GM23338 (cell line): ENCODE results near the gene SMIM9. TPM values are rescaled to one million over a fixed set of nuclear protein-coding genes. Genes with fewer than 3 reads are reported as not detected.

Source experiments
- ATAC-seq: fragments of 200-7000 bp; cut with Tn5 transposase; 3 replicates; pipeline ENCODE4 v1.9.1; 2020
- DNase-seq: peaks from one replicate; pipeline ENCODE4 v3.0.0-alpha.2; 2015; ENCODE audit warnings: low spot score
- H2AFZ ChIP-seq: fragments of 200-600 bp; sonication (generic); 2 replicates; pipeline ENCODE4 v1.8.0; 2016; ENCODE audit warnings: antibody characterized with exemption, mild to moderate bottlenecking, moderate library complexity
- H3F3A ChIP-seq: fragments of 200-600 bp; sonication (generic); replicated peaks from 2 replicates; pipeline ENCODE4 v1.8.0; 2017; ENCODE audit warnings: antibody characterized with exemption, mixed run types, low read depth
- H3K27ac ChIP-seq: fragments of 200-600 bp; sonication (generic); 2 replicates; pipeline ENCODE4 v1.6.1; 2016; ENCODE audit warnings: low read depth
- H3K27me3 ChIP-seq: fragments of 200-600 bp; sonication (generic); 2 replicates; pipeline ENCODE4 v1.8.0; 2016; ENCODE audit warnings: mild to moderate bottlenecking, mixed run types, moderate library complexity; ENCODE audit not compliant: insufficient read depth
- H3K36me3 ChIP-seq: fragments of 200-600 bp; sonication (generic); 2 replicates; pipeline ENCODE4 v1.8.0; 2016; ENCODE audit warnings: mild to moderate bottlenecking; ENCODE audit not compliant: insufficient read depth
- H3K4me1 ChIP-seq: fragments of 200-600 bp; sonication (generic); 2 replicates; pipeline ENCODE4 v1.8.0; 2016; ENCODE audit warnings: mild to moderate bottlenecking, moderate library complexity; ENCODE audit not compliant: insufficient read depth
- H3K4me2 ChIP-seq: fragments of 200-600 bp; sonication (generic); 2 replicates; pipeline ENCODE4 v1.7.1; 2017; ENCODE audit warnings: mixed run types
- H3K4me3 ChIP-seq: fragments of 200-600 bp; sonication (generic); 2 replicates; pipeline ENCODE4 v1.6.1; 2016; ENCODE audit warnings: mixed run types
- H3K79me2 ChIP-seq: fragments of 200-600 bp; sonication (generic); replicated peaks from 2 replicates; pipeline ENCODE4 v1.8.0; 2017; ENCODE audit warnings: mild to moderate bottlenecking; ENCODE audit not compliant: insufficient read depth
- H3K9me2 ChIP-seq: fragments of 200-600 bp; sonication (generic); 2 replicates; pipeline ENCODE4 v1.8.0; 2017; ENCODE audit not compliant: insufficient read depth
- H4K20me1 ChIP-seq: fragments of 200-600 bp; sonication (generic); replicated peaks from 2 replicates; pipeline ENCODE4 v1.8.0; 2017; ENCODE audit warnings: mild to moderate bottlenecking; ENCODE audit not compliant: insufficient read depth
- H3K27ac Mint-ChIP-seq: 2 replicates; pipeline ENCODE4 v1.8.0; 2020; ENCODE audit warnings: inconsistent platforms, mild to moderate bottlenecking, moderate library complexity, mixed read lengths
- H3K27me3 Mint-ChIP-seq: 3 replicates; pipeline ENCODE4 v1.8.0; 2022; ENCODE audit warnings: low read depth, mild to moderate bottlenecking, moderate library complexity, mixed read lengths, inconsistent platforms; ENCODE audit not compliant: insufficient read depth, poor library complexity
- H3K36me3 Mint-ChIP-seq: 3 replicates; pipeline ENCODE4 v1.8.0; 2021; ENCODE audit warnings: low read depth, mild to moderate bottlenecking, inconsistent platforms, moderate library complexity, mixed read lengths
- H3K4me1 Mint-ChIP-seq: 3 replicates; pipeline ENCODE4 v1.8.0; 2020; ENCODE audit warnings: mild to moderate bottlenecking, inconsistent platforms, mixed read lengths
- H3K4me3 Mint-ChIP-seq: 3 replicates; pipeline ENCODE4 v1.8.0; 2021; ENCODE audit warnings: moderate library complexity, mild to moderate bottlenecking, inconsistent platforms, mixed read lengths
- H3K9me3 Mint-ChIP-seq: 3 replicates; pipeline ENCODE4 v1.8.0; 2020; ENCODE audit warnings: moderate library complexity, mild to moderate bottlenecking, inconsistent platforms, mixed read lengths
- ETS1 ChIP-seq: IDR thresholded peaks from 2 replicates; pipeline ENCODE4 v1.6.1; 2016; ENCODE audit warnings: antibody characterized with exemption
- NANOG ChIP-seq: IDR thresholded peaks from 2 replicates; pipeline ENCODE4 v1.6.1; 2016; ENCODE audit warnings: antibody characterized with exemption, borderline replicate concordance
- STAT1 ChIP-seq: IDR thresholded peaks from one replicate; pipeline ENCODE4 v1.6.1; 2016; ENCODE audit warnings: antibody characterized with exemption; ENCODE audit not compliant: unreplicated experiment
- ZNF114 ChIP-seq: fragments of 250-450 bp; sonication (Bioruptor Pico); IDR thresholded peaks from 2 replicates; pipeline ENCODE4 v1.5.0; 2020; ENCODE audit warnings: mild to moderate bottlenecking, moderate library complexity
- ZNF331 ChIP-seq: fragments of 250-450 bp; sonication (Bioruptor Pico); IDR thresholded peaks from 2 replicates; pipeline ENCODE4 v1.5.0; 2020; ENCODE audit warnings: low read depth, mild to moderate bottlenecking, moderate library complexity
- polyA plus RNA-seq: library from polyadenylated mRNA; unstranded; fragments of >200 nt; fragmentation: Nextera tagmentation; extraction: Ambion mirVana; gene quantifications from 2 replicates; pipeline ENCODE4 v1.2.1, GENCODE V29; 2016
- total RNA-seq: library from RNA; depleted of rRNA; stranded (reverse); fragments of >200 nt; shearing (Covaris generic); gene quantifications from 2 replicates; pipeline ENCODE4 v1.2.3, GENCODE V29; 2014
- TF ChIP-seq, protein P1 (sequence below): fragments of 250-450 bp; sonication (Bioruptor Pico); IDR thresholded peaks from 2 replicates; pipeline ENCODE4 v1.5.0; 2020; ENCODE audit warnings: mild to moderate bottlenecking, moderate library complexity
- TF ChIP-seq, protein P2 (sequence below), 2 experiments: fragments of 200-600 bp in 1 of 2; sonication (generic) in 1 of 2; conservative IDR thresholded peaks; 2 replicates each; pipeline versions ENCODE4 v1.5.1 to v1.6.1; 2016 to 2017; ENCODE audit warnings: antibody characterized with exemption in 2 of 2, low read depth in 2 of 2, mild to moderate bottlenecking in 2 of 2, moderate library complexity in 1 of 2
- TF ChIP-seq, protein P3 (sequence below): IDR thresholded peaks from one replicate; pipeline ENCODE4 v1.6.1; 2018; ENCODE audit warnings: antibody characterized with exemption; ENCODE audit not compliant: unreplicated experiment

The SMIM9 gene
- total and polyA plus RNA-seq, 2 experiments from 2014 or later, result not detected

DNA sequence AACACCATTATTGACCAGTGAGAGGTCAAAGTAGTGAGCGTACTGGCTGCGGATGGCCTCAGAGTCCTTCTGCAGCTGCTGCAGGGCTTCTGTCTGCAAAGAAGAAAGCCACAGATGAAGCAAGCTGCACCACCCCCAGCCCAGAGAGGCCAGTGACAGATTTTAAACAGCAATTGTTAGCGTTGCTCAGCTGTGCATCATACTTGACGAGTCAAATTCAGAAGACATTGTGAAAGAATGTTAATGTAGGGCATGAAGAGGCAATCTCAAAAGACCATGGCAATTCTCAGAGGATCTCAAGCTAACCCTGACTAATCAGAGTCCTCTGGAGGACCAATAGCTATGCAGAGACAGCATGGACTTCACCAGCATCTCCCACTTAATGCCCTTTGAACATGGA lies 55.2 kb downstream of the SMIM9 start (continued):
- TF ChIP-seq, protein P1, sequence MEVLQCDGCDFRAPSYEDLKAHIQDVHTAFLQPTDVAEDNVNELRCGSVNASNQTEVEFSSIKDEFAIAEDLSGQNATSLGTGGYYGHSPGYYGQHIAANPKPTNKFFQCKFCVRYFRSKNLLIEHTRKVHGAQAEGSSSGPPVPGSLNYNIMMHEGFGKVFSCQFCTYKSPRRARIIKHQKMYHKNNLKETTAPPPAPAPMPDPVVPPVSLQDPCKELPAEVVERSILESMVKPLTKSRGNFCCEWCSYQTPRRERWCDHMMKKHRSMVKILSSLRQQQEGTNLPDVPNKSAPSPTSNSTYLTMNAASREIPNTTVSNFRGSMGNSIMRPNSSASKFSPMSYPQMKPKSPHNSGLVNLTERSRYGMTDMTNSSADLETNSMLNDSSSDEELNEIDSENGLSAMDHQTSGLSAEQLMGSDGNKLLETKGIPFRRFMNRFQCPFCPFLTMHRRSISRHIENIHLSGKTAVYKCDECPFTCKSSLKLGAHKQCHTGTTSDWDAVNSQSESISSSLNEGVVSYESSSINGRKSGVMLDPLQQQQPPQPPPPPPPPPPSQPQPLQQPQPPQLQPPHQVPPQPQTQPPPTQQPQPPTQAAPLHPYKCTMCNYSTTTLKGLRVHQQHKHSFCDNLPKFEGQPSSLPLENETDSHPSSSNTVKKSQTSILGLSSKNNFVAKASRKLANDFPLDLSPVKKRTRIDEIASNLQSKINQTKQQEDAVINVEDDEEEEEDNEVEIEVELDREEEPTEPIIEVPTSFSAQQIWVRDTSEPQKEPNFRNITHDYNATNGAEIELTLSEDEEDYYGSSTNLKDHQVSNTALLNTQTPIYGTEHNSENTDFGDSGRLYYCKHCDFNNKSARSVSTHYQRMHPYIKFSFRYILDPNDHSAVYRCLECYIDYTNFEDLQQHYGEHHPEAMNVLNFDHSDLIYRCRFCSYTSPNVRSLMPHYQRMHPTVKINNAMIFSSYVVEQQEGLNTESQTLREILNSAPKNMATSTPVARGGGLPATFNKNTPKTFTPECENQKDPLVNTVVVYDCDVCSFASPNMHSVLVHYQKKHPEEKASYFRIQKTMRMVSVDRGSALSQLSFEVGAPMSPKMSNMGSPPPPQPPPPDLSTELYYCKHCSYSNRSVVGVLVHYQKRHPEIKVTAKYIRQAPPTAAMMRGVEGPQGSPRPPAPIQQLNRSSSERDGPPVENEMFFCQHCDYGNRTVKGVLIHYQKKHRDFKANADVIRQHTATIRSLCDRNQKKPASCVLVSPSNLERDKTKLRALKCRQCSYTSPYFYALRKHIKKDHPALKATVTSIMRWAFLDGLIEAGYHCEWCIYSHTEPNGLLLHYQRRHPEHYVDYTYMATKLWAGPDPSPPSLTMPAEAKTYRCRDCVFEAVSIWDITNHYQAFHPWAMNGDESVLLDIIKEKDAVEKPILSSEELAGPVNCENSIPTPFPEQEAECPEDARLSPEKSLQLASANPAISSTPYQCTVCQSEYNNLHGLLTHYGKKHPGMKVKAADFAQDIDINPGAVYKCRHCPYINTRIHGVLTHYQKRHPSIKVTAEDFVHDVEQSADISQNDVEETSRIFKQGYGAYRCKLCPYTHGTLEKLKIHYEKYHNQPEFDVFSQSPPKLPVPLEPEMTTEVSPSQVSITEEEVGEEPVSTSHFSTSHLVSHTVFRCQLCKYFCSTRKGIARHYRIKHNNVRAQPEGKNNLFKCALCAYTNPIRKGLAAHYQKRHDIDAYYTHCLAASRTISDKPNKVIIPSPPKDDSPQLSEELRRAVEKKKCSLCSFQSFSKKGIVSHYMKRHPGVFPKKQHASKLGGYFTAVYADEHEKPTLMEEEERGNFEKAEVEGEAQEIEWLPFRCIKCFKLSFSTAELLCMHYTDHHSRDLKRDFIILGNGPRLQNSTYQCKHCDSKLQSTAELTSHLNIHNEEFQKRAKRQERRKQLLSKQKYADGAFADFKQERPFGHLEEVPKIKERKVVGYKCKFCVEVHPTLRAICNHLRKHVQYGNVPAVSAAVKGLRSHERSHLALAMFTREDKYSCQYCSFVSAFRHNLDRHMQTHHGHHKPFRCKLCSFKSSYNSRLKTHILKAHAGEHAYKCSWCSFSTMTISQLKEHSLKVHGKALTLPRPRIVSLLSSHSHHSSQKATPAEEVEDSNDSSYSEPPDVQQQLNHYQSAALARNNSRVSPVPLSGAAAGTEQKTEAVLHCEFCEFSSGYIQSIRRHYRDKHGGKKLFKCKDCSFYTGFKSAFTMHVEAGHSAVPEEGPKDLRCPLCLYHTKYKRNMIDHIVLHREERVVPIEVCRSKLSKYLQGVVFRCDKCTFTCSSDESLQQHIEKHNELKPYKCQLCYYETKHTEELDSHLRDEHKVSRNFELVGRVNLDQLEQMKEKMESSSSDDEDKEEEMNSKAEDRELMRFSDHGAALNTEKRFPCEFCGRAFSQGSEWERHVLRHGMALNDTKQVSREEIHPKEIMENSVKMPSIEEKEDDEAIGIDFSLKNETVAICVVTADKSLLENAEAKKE (CRISPR knock-in tag), result no peak
- TF ChIP-seq NANOG (no peak), ETS1 (no peak), ZNF331 (CRISPR knock-in tag) (no peak), STAT1 (no peak), ZNF114 (CRISPR knock-in tag) (no peak)
- TF ChIP-seq, protein P2, sequence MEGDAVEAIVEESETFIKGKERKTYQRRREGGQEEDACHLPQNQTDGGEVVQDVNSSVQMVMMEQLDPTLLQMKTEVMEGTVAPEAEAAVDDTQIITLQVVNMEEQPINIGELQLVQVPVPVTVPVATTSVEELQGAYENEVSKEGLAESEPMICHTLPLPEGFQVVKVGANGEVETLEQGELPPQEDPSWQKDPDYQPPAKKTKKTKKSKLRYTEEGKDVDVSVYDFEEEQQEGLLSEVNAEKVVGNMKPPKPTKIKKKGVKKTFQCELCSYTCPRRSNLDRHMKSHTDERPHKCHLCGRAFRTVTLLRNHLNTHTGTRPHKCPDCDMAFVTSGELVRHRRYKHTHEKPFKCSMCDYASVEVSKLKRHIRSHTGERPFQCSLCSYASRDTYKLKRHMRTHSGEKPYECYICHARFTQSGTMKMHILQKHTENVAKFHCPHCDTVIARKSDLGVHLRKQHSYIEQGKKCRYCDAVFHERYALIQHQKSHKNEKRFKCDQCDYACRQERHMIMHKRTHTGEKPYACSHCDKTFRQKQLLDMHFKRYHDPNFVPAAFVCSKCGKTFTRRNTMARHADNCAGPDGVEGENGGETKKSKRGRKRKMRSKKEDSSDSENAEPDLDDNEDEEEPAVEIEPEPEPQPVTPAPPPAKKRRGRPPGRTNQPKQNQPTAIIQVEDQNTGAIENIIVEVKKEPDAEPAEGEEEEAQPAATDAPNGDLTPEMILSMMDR (conservative IDR thresholded peaks at IDR 0.05; ENCODE audit: low read depth in 2 of 2), result no peak

- peaks cover 69% of the 10 kb centered on the region for H3K36me3 Mint-ChIP-seq
- no peak for DNase-seq
- Histone ChIP-seq H3K4me3 (no peak overlapping the region), H3K79me2 (no peaks in the 10 kb centered on the region; the same call in 1 of the 2 replicates), H3K27me3 (no peaks in the 10 kb centered on the region), H4K20me1 (no peaks in the 10 kb centered on the region), H3K27ac (no peak overlapping the region), H2AFZ (no peak overlapping the region), H3K36me3 (peaks cover 16% of the 10 kb centered on the region), H3K4me1 (no peaks in the 10 kb centered on the region), H3K4me2 (no peak overlapping the region), H3F3A (no peaks in the 10 kb centered on the region), H3K9me2 (no peaks in the 10 kb centered on the region)
- H3K27me3 Mint-ChIP-seq, result peaks cover 1% of the 10 kb centered on the region
- no peak overlapping the region for H3K27ac Mint-ChIP-seq
- H3K9me3 Mint-ChIP-seq, result no peaks in the 10 kb centered on the region
- no peak overlapping the region for H3K4me3 Mint-ChIP-seq
- peaks cover 8% of the 10 kb centered on the region for H3K4me1 Mint-ChIP-seq
- ATAC-seq, result no peak
- TF ChIP-seq, protein P2 (conservative IDR thresholded peaks at IDR 0.05; ENCODE audit: low read depth in 2 of 2), result no peak
- no peak for TF ChIP-seq ZNF114 (CRISPR knock-in tag)
- TF ChIP-seq, protein P3, sequence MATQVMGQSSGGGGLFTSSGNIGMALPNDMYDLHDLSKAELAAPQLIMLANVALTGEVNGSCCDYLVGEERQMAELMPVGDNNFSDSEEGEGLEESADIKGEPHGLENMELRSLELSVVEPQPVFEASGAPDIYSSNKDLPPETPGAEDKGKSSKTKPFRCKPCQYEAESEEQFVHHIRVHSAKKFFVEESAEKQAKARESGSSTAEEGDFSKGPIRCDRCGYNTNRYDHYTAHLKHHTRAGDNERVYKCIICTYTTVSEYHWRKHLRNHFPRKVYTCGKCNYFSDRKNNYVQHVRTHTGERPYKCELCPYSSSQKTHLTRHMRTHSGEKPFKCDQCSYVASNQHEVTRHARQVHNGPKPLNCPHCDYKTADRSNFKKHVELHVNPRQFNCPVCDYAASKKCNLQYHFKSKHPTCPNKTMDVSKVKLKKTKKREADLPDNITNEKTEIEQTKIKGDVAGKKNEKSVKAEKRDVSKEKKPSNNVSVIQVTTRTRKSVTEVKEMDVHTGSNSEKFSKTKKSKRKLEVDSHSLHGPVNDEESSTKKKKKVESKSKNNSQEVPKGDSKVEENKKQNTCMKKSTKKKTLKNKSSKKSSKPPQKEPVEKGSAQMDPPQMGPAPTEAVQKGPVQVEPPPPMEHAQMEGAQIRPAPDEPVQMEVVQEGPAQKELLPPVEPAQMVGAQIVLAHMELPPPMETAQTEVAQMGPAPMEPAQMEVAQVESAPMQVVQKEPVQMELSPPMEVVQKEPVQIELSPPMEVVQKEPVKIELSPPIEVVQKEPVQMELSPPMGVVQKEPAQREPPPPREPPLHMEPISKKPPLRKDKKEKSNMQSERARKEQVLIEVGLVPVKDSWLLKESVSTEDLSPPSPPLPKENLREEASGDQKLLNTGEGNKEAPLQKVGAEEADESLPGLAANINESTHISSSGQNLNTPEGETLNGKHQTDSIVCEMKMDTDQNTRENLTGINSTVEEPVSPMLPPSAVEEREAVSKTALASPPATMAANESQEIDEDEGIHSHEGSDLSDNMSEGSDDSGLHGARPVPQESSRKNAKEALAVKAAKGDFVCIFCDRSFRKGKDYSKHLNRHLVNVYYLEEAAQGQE, result no peak
These were observed 57.7 kb downstream of the SMIM9 start for GRCh38 chrX:154776753-154777152.
